Muscle of leg (tissue), 11 donors: ENCODE measurements around the gene MAP1LC3B. TPM values are rescaled to one million over a fixed set of nuclear protein-coding genes. Genes with fewer than 3 reads are reported as not detected.

ENCODE experiments used
- DNase-seq: peaks from one replicate; pipeline ENCODE4 v3.0.0; 2013
- H3K27ac ChIP-seq: one replicate; pipeline ENCODE4 v1.5.1; 2013; ENCODE audit warnings: mild to moderate bottlenecking, low read length, control low read depth
- H3K27me3 ChIP-seq: one replicate; pipeline ENCODE4 v1.6.1; 2013; ENCODE audit warnings: low read length; ENCODE audit not compliant: control insufficient read depth, insufficient read depth
- H3K36me3 ChIP-seq: one replicate; pipeline ENCODE4 v1.6.1; 2013; ENCODE audit warnings: low read length; ENCODE audit not compliant: control insufficient read depth, insufficient read depth
- H3K4me1 ChIP-seq: one replicate; pipeline ENCODE4 v1.6.1; 2013; ENCODE audit warnings: low read length; ENCODE audit not compliant: control insufficient read depth, insufficient read depth
- H3K4me3 ChIP-seq: one replicate; pipeline ENCODE4 v1.5.1; 2013; ENCODE audit warnings: low read length, control low read depth
- H3K9me3 ChIP-seq: replicated peaks from 2 replicates; pipeline ENCODE4 v1.6.1; 2013; ENCODE audit warnings: low read depth, low read length; ENCODE audit not compliant: control insufficient read depth
- WGBS: methylation state at CpG from one replicate; pipeline ENCODE4 v1.1.5; 2013; ENCODE audit warnings: missing lambda C conversion rate; ENCODE audit not compliant: insufficient coverage; 5-methylcytosine and 5-hydroxymethylcytosine counted together
- polyA plus RNA-seq, 8 donors: library from polyadenylated mRNA; unstranded; fragments of 120-200 nt; gene quantifications; one replicate each; pipeline versions ENCODE4 v1.2.1 to v1.2.3, GENCODE V29; 2013; ENCODE audit warnings: inconsistent platforms in 1 of 8, low replicate concordance in 1 of 8; ENCODE audit not compliant: insufficient read length in 8 of 8, insufficient read depth in 1 of 8
- total RNA-seq: library from RNA; stranded (reverse); fragments of 120-200 nt; gene quantifications from one replicate; pipeline ENCODE4 v1.2.4, GENCODE V29; 2013

Gene MAP1LC3B
- total and polyA plus RNA-seq, 9 donors = 24.4 to 57.1 (median 48.0) TPM

DNA sequence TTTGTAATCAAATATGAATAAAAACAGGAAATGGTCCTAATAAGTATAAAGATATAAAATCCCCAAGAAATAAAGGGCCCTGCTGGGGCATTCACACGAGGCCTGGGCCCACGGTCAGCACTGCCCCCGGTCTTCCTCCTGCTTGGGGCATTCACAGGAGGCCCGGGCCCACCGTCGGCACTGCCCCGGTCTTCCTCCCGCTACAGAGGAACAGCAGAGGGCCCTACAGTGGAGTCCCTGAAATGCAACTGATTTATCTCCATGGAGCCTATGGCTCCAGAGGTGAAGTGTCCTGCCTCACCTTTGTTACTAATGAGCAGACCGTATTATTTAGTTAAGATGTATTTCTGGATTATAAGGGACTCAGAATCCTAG, 46.5 kb downstream of the MAP1LC3B start:
- DNase-seq = no peak
- Histone ChIP-seq H3K4me3 (no peak overlapping the region), H3K27me3 (no peaks in the 10 kb centered on the region), H3K9me3 (no peaks in the 10 kb centered on the region), H3K36me3 (no peaks in the 10 kb centered on the region), H3K27ac (no peak overlapping the region), H3K4me1 (peaks cover 10% of the 10 kb centered on the region)
- WGBS = 62% methylated on average over 7 of the region's 9 CpGs

DNA sequence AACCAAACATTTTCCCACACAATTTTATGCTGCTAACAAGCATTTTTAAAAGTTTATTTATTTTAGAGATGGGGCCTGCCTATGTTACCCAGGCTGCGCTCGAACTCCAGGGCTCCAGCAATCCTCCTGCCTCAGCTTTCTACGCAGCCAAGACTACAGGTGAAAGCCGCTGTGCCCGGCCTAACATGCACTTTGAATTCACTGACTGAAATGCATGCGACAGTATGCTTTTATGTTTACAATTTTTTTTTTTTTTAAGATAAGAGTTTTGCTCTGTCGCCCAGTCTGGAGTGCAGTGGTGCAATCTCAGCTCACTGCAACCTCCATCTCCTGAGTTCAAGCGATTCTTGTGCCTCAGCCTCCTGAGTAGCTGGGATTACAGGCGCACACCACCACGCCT, 47.8 kb downstream of the MAP1LC3B start:
- Histone ChIP-seq H3K4me3 (no peak overlapping the region), H3K36me3 (peaks cover 3% of the 10 kb centered on the region), H3K4me1 (peaks cover 10% of the 10 kb centered on the region), H3K9me3 (peaks cover 6% of the 10 kb centered on the region), H3K27me3 (no peaks in the 10 kb centered on the region), H3K27ac (no peak overlapping the region)
- no peak for DNase-seq
- WGBS = 100% methylated on average over 7 of the region's 10 CpGs

DNA sequence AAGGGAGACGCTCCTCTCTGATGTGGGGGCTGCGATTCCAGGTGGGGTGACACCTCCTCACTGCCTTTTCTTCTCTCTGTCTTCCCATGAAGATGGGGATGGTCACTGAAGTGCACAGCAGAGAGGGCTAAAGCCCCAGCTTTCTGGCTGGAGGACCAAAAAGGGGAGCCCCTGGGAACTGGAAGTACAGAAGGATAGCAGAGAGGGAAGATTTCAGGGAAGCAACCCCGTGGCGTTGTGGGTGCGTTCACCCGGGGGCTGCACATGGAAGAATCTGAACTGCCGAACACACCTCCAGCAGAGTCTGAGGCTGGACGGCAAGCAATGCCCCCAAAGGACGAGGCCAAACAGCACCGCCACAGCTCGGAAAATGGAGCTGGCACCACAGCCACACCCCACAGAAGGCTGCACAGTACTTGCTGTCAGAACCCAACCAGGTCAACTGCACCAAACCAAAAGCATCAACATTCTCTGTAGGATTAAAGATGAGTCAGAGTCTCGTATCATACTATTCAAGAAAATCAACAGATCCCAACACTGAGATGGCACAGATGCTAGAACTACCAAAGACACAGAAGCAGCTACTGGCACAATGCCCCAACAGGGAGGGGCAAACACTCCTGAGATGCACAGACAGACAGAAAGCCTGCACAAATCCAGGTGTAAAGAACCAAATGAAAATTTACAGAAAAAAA, 49.9 kb downstream of the MAP1LC3B start:
- no peak for DNase-seq
- Histone ChIP-seq H3K4me3 (no peak overlapping the region), H3K27me3 (no peaks in the 10 kb centered on the region), H3K27ac (no peak overlapping the region), H3K9me3 (peaks cover 6% of the 10 kb centered on the region), H3K36me3 (peaks cover 4% of the 10 kb centered on the region), H3K4me1 (no peaks in the 10 kb centered on the region)
- 95% methylated on average over 8 of the region's 12 CpGs for WGBS

DNA sequence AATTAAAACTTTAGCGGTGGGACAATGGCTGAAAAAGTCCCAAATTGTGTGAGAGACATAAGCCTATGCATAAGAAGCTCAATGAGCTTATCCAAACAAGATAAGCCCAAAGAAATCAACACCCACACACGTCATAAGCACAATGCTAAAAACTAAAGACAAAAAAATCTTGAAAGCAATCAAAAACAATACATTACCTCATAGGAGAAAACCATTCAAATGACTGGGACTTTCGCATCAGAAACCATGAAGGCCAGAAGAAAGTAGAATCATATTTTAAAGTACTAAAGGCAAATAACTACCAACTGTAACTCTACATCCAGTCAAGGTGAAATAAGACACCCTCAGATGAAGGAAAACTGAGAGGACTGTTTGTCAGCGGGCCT, 50.4 kb downstream of the MAP1LC3B start:
- Histone ChIP-seq H3K36me3 (peaks cover 9% of the 10 kb centered on the region), H3K4me3 (no peak overlapping the region), H3K27me3 (no peaks in the 10 kb centered on the region), H3K27ac (no peak overlapping the region), H3K4me1 (no peaks in the 10 kb centered on the region), H3K9me3 (peaks cover 6% of the 10 kb centered on the region)
- WGBS = 60% methylated on average over 1 of the region's 4 CpGs
- no peak for DNase-seq

DNA sequence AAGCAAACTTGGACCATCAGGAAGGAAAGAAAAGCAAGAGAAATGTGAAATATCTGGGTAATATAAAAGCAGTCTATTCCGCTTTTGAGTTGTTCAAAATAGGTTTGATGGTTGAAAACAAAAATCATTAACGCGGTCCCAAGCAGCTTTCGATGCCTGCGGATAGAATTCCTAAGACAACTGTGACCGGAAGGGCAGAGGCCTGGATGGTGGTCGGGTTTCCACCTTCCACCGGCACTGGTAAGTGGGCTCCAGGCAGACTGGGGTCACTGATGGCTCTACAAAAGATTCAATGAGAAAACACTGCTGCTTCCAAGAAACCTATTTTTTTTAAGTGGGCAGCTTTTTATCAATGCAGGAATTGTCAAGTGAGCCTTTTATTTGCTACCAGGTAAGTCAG, 50.9 kb downstream of the MAP1LC3B start:
- Histone ChIP-seq H3K4me1 (no peaks in the 10 kb centered on the region), H3K4me3 (no peak overlapping the region), H3K27ac (no peak overlapping the region), H3K36me3 (peaks cover 9% of the 10 kb centered on the region), H3K27me3 (no peaks in the 10 kb centered on the region), H3K9me3 (peaks cover 6% of the 10 kb centered on the region)
- DNase-seq = no peak
- 85% methylated on average over 8 of the region's 8 CpGs for WGBS

DNA sequence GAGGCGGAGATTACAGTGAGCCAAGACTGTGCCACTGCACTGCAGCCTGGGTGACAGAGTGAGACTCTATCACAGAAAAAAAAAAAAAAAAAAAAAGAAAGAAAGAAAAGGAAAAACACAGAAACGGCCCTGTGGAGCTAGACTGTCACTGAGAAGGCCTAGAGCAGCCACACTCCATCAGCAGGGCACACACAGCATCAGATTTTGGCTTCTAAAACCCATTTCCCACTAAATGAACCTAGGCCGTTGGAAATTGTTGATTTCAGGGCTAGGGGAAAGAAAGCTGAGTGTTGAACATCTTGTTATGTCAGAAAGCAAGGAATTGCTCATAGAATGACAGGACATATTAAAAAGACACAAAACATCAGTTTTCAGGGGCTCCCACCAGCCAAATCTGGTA, 51.8 kb downstream of the MAP1LC3B start:
- H3K9me3 ChIP-seq = peaks cover 6% of the 10 kb centered on the region
- DNase-seq = no peak
- no peaks in the 10 kb centered on the region for H3K4me1 ChIP-seq
- no CpG with 5 or more reads among the region's 3 CpGs for WGBS
- H3K27ac ChIP-seq = no peak overlapping the region
- H3K36me3 ChIP-seq = peaks cover 18% of the 10 kb centered on the region
- no peaks in the 10 kb centered on the region for H3K27me3 ChIP-seq
- no peak overlapping the region for H3K4me3 ChIP-seq

DNA sequence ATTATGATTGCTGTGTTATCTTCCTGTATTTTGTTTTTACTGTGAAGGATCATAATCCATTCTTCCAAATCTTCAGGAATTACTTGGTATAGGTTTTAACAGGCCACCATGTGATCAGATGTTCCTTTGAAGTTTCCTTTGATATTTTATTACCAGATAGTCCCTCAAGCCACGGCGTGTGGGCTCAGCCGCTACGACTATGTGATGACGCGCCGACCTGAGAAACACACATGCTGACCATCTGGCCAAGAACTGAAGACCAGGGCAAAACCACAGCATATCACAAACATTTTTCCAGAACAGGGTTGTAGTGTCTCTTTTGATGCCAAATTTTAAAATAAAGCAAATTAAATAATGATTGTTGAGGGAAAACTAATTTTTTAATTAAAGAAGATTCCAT, 53.4 kb downstream of the MAP1LC3B start:
- WGBS = no CpG with 5 or more reads among the region's 7 CpGs
- DNase-seq = no peak
- no peak overlapping the region for H3K4me3 ChIP-seq
- no peak overlapping the region for H3K27ac ChIP-seq
- no peaks in the 10 kb centered on the region for H3K4me1 ChIP-seq
- peaks cover 22% of the 10 kb centered on the region for H3K36me3 ChIP-seq
- peaks cover 6% of the 10 kb centered on the region for H3K9me3 ChIP-seq
- no peaks in the 10 kb centered on the region for H3K27me3 ChIP-seq

DNA sequence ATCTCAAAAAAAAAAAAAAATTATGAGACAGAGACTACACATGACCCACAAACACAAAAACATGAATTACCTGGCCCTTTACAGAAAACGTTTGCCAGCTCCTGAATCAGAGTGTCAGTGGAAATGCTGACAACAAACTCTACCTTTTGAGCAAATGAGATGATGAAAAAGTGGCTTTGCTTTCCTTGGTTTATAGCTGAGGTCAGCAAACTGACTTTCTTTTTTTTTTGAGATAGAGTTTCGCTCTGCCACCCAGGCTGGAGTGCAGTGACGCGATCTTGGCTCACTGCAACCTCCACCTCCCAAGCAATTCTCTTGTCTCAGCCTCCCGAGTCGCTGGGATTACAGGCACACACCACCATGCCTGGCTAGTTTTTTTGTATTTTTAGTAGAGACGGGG, 54.3 kb downstream of the MAP1LC3B start:
- Histone ChIP-seq H3K36me3 (peaks cover 22% of the 10 kb centered on the region), H3K27me3 (no peaks in the 10 kb centered on the region), H3K4me3 (no peak overlapping the region), H3K27ac (no peak overlapping the region), H3K4me1 (no peaks in the 10 kb centered on the region), H3K9me3 (peaks cover 6% of the 10 kb centered on the region)
- WGBS = 75% methylated on average over 1 of the region's 7 CpGs
- DNase-seq = no peak

DNA sequence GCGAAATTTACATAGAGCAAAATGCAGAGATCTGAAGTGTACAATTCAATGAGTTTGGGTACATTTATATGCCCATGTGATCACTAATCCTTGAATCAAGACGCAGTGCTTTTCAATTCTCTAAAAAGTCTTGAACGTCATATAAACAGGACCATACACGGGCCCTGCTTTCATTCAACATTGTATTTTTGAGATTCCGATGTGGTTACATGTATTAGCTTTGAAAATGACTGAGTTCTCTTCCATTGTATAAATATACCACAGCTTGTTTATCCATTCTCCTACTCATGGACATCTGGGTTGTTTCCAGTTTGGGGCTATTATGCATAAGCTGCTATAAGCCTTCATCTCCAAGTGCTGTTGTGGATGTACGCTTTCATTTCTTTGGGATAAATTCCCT, 55.2 kb downstream of the MAP1LC3B start:
- peaks cover 30% of the 10 kb centered on the region for H3K36me3 ChIP-seq
- 86% methylated on average over 1 of the region's 6 CpGs for WGBS
- H3K4me1 ChIP-seq = peaks cover 4% of the 10 kb centered on the region
- no peak overlapping the region for H3K27ac ChIP-seq
- H3K27me3 ChIP-seq = no peaks in the 10 kb centered on the region
- no peak for DNase-seq
- H3K4me3 ChIP-seq = no peak overlapping the region
- H3K9me3 ChIP-seq = peaks cover 6% of the 10 kb centered on the region

DNA sequence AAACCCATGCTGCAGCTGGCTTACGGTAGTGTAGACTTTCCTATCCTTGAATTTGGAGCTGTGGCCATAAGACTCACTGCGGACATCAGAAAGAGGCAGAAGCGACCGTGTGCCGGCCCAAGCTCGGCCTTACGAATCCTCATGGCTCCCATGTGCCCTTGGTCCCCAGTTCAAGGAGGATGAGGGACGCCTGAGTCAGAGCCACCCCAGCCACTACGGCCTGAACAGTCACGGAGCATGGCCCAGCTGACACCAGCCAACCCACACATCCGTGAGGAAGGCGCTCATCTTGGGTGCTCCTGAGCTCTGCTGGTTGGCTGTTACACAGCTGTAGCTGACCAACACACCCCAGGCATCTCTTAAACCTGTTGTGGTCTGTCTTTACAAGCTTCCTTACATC, 56.7 kb downstream of the MAP1LC3B start:
- WGBS = 96% methylated on average over 12 of the region's 12 CpGs
- H3K36me3 ChIP-seq = peaks cover 42% of the 10 kb centered on the region
- H3K4me3 ChIP-seq = no peak overlapping the region
- DNase-seq = no peak
- H3K9me3 ChIP-seq = peaks cover 5% of the 10 kb centered on the region
- H3K27ac ChIP-seq = no peak overlapping the region
- H3K4me1 ChIP-seq = peaks cover 6% of the 10 kb centered on the region
- no peaks in the 10 kb centered on the region for H3K27me3 ChIP-seq
